SU-DHL-6 (cell line): Measurements from ENCODE around the gene INPP4B.

ENCODE experiments used
- H2AFZ ChIP-seq: fragments of 200-600 bp; sonication (generic); 2 replicates; pipeline ENCODE4 v1.6.1; 2014; ENCODE audit warnings: low read depth, mild to moderate bottlenecking, moderate library complexity, mixed read lengths, antibody characterized with exemption, low read length; ENCODE audit not compliant: severe bottlenecking
- H3F3A ChIP-seq: fragments of 200-600 bp; shearing (Covaris generic); 2 replicates; pipeline ENCODE4 v1.6.0; 2016; ENCODE audit warnings: antibody characterized with exemption, mild to moderate bottlenecking; ENCODE audit not compliant: insufficient read depth
- H3K27ac ChIP-seq: fragments of 200-600 bp; sonication (generic); 2 replicates; pipeline ENCODE4 v1.5.1; 2016; ENCODE audit warnings: low read depth, mild to moderate bottlenecking, low read length, moderate library complexity, mixed read lengths
- H3K27me3 ChIP-seq: fragments of 200-600 bp; sonication (generic), shearing (Covaris generic); 2 replicates; pipeline ENCODE4 v1.6.0; 2014; ENCODE audit warnings: mild to moderate bottlenecking, low read length
- H3K36me3 ChIP-seq: fragments of 200-600 bp; sonication (generic); 2 replicates; pipeline ENCODE4 v1.6.1; 2014; ENCODE audit warnings: mild to moderate bottlenecking, low read length, mixed read lengths
- H3K4me2 ChIP-seq: fragments of 300-600, 200-600 bp; shearing (Covaris generic), sonication (generic); 2 replicates; pipeline ENCODE4 v1.6.0; 2014; ENCODE audit warnings: low read length, low read depth, mild to moderate bottlenecking; ENCODE audit not compliant: poor library complexity, severe bottlenecking
- H3K4me3 ChIP-seq: fragments of 200-600 bp; sonication (generic); 2 replicates; pipeline ENCODE4 v1.5.1; 2014; ENCODE audit warnings: antibody characterized with exemption, low read length, mild to moderate bottlenecking, mixed read lengths; ENCODE audit not compliant: insufficient read depth, poor library complexity, severe bottlenecking
- H3K79me2 ChIP-seq: fragments of 200-600 bp; sonication (generic); 2 replicates; pipeline ENCODE4 v1.6.1; 2014; ENCODE audit warnings: mild to moderate bottlenecking, low read length, moderate library complexity; ENCODE audit not compliant: insufficient read depth
- H3K9ac ChIP-seq: fragments of 200-600 bp; sonication (generic); 2 replicates; pipeline ENCODE4 v1.7.0; 2014; ENCODE audit warnings: mild to moderate bottlenecking, low read length
- H3K9me2 ChIP-seq: fragments of 200-600 bp; sonication (generic); replicated peaks from 2 replicates; pipeline ENCODE4 v1.6.1; 2014; ENCODE audit warnings: low read length; ENCODE audit not compliant: insufficient read depth
- H3K9me3 ChIP-seq: fragments of 200-600 bp; sonication (generic); 2 replicates; pipeline ENCODE4 v1.6.1; 2014; ENCODE audit warnings: low read length, mixed read lengths; ENCODE audit not compliant: insufficient read depth
- H4K20me1 ChIP-seq: fragments of 200-600 bp; sonication (generic); 2 replicates; pipeline ENCODE4 v1.6.1; 2014; ENCODE audit warnings: low read depth, mild to moderate bottlenecking, antibody characterized with exemption, low read length, moderate library complexity, mixed read lengths
- EZH2phosphoT487 ChIP-seq: fragments of 200-600 bp; sonication (generic), shearing (Covaris generic); conservative IDR thresholded peaks from 2 replicates; pipeline ENCODE4 v1.6.1; 2018; ENCODE audit warnings: mild to moderate bottlenecking, antibody characterized with exemption, low read length, moderate library complexity, mixed read lengths
- TF ChIP-seq, protein P1 (sequence below): fragments of 200-600 bp; sonication (generic); IDR thresholded peaks from one replicate; pipeline ENCODE4 v1.5.1; 2017; ENCODE audit warnings: antibody characterized with exemption, mild to moderate bottlenecking, low read length, moderate library complexity; ENCODE audit not compliant: insufficient read depth, poor library complexity, severe bottlenecking

Gene INPP4B

DNA sequence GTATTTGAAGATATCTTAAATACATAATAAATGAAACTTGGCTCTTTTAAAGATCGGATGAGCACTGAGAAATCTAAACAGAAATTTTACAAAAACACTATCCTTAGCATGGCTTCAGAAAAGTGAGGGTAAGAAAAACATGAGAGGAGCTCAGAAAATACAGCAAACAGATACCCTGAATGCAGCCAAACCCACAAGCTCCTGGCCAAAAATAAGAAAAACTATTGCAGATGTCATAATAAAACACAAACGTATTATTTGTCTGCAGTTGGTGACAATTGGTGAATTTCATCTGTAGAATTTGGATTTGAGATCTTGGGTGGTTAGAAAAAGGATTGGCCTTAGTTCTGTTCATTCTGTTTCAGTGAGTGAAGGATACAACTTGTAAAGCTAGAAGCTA, 603.9 kb downstream of the INPP4B start:
- H4K20me1 ChIP-seq: no peaks in the 10 kb centered on the region
- H3K36me3 ChIP-seq: no peaks in the 10 kb centered on the region
- no peaks in the 10 kb centered on the region for H3K9me3 ChIP-seq
- no peaks in the 10 kb centered on the region for H3K27me3 ChIP-seq
- no peak overlapping the region for H3K4me3 ChIP-seq
- no peaks in the 10 kb centered on the region for H3F3A ChIP-seq
- TF ChIP-seq, protein P1, sequence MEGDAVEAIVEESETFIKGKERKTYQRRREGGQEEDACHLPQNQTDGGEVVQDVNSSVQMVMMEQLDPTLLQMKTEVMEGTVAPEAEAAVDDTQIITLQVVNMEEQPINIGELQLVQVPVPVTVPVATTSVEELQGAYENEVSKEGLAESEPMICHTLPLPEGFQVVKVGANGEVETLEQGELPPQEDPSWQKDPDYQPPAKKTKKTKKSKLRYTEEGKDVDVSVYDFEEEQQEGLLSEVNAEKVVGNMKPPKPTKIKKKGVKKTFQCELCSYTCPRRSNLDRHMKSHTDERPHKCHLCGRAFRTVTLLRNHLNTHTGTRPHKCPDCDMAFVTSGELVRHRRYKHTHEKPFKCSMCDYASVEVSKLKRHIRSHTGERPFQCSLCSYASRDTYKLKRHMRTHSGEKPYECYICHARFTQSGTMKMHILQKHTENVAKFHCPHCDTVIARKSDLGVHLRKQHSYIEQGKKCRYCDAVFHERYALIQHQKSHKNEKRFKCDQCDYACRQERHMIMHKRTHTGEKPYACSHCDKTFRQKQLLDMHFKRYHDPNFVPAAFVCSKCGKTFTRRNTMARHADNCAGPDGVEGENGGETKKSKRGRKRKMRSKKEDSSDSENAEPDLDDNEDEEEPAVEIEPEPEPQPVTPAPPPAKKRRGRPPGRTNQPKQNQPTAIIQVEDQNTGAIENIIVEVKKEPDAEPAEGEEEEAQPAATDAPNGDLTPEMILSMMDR: no peak
- TF ChIP-seq EZH2phosphoT487: no peak
- H3K27ac ChIP-seq: no peak overlapping the region
- no peak overlapping the region for H3K9ac ChIP-seq
- H3K4me2 ChIP-seq: no peak overlapping the region
- H2AFZ ChIP-seq: no peak overlapping the region
- H3K79me2 ChIP-seq: no peaks in the 10 kb centered on the region
- no peaks in the 10 kb centered on the region for H3K9me2 ChIP-seq

DNA sequence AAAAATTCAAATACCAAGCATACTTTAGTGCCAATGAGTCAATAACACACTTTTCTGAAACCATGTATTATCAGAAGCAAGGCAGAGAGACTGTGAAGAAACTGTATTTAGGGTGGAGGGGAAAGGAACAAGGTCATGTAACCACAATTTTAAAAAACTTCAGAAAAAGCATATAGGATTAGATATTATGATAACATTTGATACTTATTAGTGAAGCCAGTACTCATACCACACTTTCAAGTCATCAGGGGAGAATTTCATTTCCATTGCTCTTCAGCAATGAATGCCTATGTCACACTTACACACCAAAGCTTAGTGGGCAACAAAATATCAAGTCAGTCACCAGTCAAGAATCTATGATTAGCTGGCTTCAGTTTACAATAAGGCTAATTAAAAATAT, 607.5 kb downstream of the INPP4B start:
- Histone ChIP-seq H3K27me3 (no peaks in the 10 kb centered on the region), H3F3A (no peaks in the 10 kb centered on the region), H3K27ac (no peak overlapping the region), H2AFZ (no peak overlapping the region), H3K79me2 (no peaks in the 10 kb centered on the region), H3K36me3 (no peaks in the 10 kb centered on the region), H3K9me3 (no peaks in the 10 kb centered on the region), H3K9me2 (no peaks in the 10 kb centered on the region), H3K9ac (no peak overlapping the region), H3K4me2 (no peak overlapping the region), H4K20me1 (no peaks in the 10 kb centered on the region), H3K4me3 (no peak overlapping the region)
- no peak for TF ChIP-seq EZH2phosphoT487
- TF ChIP-seq, protein P1: no peak

DNA sequence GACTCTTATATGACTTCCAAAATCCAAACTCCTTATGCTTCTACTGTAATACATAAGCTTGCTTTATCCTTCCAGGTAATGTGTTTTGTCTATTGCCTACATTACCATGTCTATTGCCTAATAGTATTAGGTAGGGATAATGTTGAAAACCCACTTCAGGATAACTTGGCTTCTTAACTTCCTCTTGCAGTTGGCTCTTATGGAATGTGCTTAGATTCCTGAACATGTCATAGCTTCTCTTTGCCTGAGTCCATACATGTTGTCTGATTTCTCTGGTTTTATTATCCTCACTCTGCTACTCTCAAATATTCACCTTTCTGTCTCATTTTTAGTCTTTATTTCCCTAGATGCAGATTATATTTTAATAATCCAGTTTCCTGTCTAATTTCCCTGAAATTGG, 609.8 kb downstream of the INPP4B start:
- Histone ChIP-seq H3K9me2 (no peaks in the 10 kb centered on the region), H3K4me2 (no peak overlapping the region), H2AFZ (no peak overlapping the region), H3K79me2 (no peaks in the 10 kb centered on the region), H4K20me1 (no peaks in the 10 kb centered on the region), H3K4me3 (no peak overlapping the region), H3K9me3 (no peaks in the 10 kb centered on the region), H3K27me3 (no peaks in the 10 kb centered on the region), H3K27ac (no peak overlapping the region), H3F3A (no peaks in the 10 kb centered on the region), H3K9ac (no peak overlapping the region), H3K36me3 (no peaks in the 10 kb centered on the region)
- TF ChIP-seq, protein P1: no peak
- TF ChIP-seq EZH2phosphoT487: no peak

DNA sequence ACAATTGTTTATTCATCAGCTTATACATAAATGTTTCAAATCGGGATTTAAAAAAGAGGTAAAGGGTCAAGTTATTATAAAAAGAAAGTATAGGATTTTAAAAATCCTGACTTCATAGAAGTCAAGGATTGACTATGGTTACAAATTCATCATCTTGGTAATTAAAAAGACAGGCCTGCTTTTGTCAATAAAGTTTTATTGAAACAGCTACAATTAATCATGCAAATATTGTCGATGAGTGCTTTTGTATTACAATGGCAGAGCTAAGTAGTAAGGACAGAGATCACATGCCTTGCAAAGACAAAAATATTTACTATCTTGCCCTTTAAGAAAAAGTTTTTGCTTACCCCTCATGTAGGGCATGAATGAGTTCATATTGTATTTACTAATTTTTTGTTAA, 614.3 kb downstream of the INPP4B start:
- no peaks in the 10 kb centered on the region for H3K9me3 ChIP-seq
- H3K9me2 ChIP-seq: no peaks in the 10 kb centered on the region
- TF ChIP-seq EZH2phosphoT487: no peak
- TF ChIP-seq, protein P1: no peak
- no peaks in the 10 kb centered on the region for H3K27me3 ChIP-seq
- no peaks in the 10 kb centered on the region for H3K36me3 ChIP-seq
- no peak overlapping the region for H3K9ac ChIP-seq
- H3K4me3 ChIP-seq: no peak overlapping the region
- no peaks in the 10 kb centered on the region for H3F3A ChIP-seq
- H4K20me1 ChIP-seq: no peaks in the 10 kb centered on the region
- no peak overlapping the region for H2AFZ ChIP-seq
- no peaks in the 10 kb centered on the region for H3K79me2 ChIP-seq
- H3K4me2 ChIP-seq: no peak overlapping the region
- no peak overlapping the region for H3K27ac ChIP-seq
